ENCODE data around the gene LILRA6.
A peak's percentile ranks its signal among the peaks of the same experiment; 100 is the strongest.
"Not testable (repeated sequence)": the region's sequence is repeated elsewhere in the genome, so short reads cannot be mapped to it uniquely, and the experiment has no call there.

The LILRA6 gene

GRCh38 chr19:54242646-54243045 is at the start of gene LILRA6:
LILRA6 (minus strand) TSS chr19:54242790.
- DNase-seq (ENCODE audit: low read depth) = not testable (repeated sequence)

GRCh38 chr19:54289160-54289559 is 46.6 kb upstream of the LILRA6 start:
- DNase-seq (ENCODE audit: low read depth) = not testable (repeated sequence)

GRCh38 chr19:54287456-54287855 is 44.9 kb upstream of the LILRA6 start:
- DNase-seq (ENCODE audit: low read depth) = no peak

- DNase-seq (ENCODE audit: low read depth) = not testable (repeated sequence)
Observed at GRCh38 chr19:54286283-54286682, 43.7 kb upstream of the LILRA6 start.

- not testable (repeated sequence) for DNase-seq (ENCODE audit: low read depth)
Observed at GRCh38 chr19:54285427-54286056, 43.0 kb upstream of the LILRA6 start.

GRCh38 chr19:54282686-54283470 is 40.3 kb upstream of the LILRA6 start:
- no peak for DNase-seq (ENCODE audit: low read depth)

GRCh38 chr19:54281729-54282075 is 39.1 kb upstream of the LILRA6 start:
- not testable (repeated sequence) for DNase-seq (ENCODE audit: low read depth)

GRCh38 chr19:54281007-54281728 is 38.6 kb upstream of the LILRA6 start, which contains the start of gene LILRB2:
LILRB2 (minus strand) TSS chr19:54281110; CDS start chr19:54280496, 614 bp downstream.
- no peak for DNase-seq (ENCODE audit: low read depth)

GRCh38 chr19:54280441-54280840 is 37.9 kb upstream of the LILRA6 start:
- not testable (repeated sequence) for DNase-seq (ENCODE audit: low read depth)

GRCh38 chr19:54280025-54280424 is 37.4 kb upstream of the LILRA6 start:
- not testable (repeated sequence) for DNase-seq (ENCODE audit: low read depth)

- DNase-seq (ENCODE audit: low read depth) = no peak
Observed at GRCh38 chr19:54279406-54279962, 36.9 kb upstream of the LILRA6 start.

GRCh38 chr19:54278571-54279195 is 36.1 kb upstream of the LILRA6 start:
- not testable (repeated sequence) for DNase-seq (ENCODE audit: low read depth)

- DNase-seq (ENCODE audit: low read depth) = not testable (repeated sequence)
Observed at GRCh38 chr19:54278056-54278455, 35.5 kb upstream of the LILRA6 start.

GRCh38 chr19:54277111-54277615 is 34.6 kb upstream of the LILRA6 start:
- not testable (repeated sequence) for DNase-seq (ENCODE audit: low read depth)

- DNase-seq (ENCODE audit: low read depth) = no peak
Observed at GRCh38 chr19:54275951-54276350, 33.4 kb upstream of the LILRA6 start.

- not testable (repeated sequence) for DNase-seq (ENCODE audit: low read depth)
Observed at GRCh38 chr19:54274516-54274915, 31.9 kb upstream of the LILRA6 start.

- no peak for DNase-seq (ENCODE audit: low read depth)
Observed at GRCh38 chr19:54273821-54274220, 31.2 kb upstream of the LILRA6 start.

- DNase-seq (ENCODE audit: low read depth) = not testable (repeated sequence)
Observed at GRCh38 chr19:54272181-54272580, 29.6 kb upstream of the LILRA6 start.

- not testable (repeated sequence) for DNase-seq (ENCODE audit: low read depth)
Observed at GRCh38 chr19:54271587-54271986, 29.0 kb upstream of the LILRA6 start.

GRCh38 chr19:54271106-54271505 is 28.5 kb upstream of the LILRA6 start:
- DNase-seq (ENCODE audit: low read depth) = no peak

- DNase-seq (ENCODE audit: low read depth) = no peak
Observed at GRCh38 chr19:54268936-54269335, 26.3 kb upstream of the LILRA6 start.

- DNase-seq (ENCODE audit: low read depth) = peak; percentile 39
Observed at GRCh38 chr19:54266133-54266532, 23.5 kb upstream of the LILRA6 start.
